ENCODE results near the gene CALN1. TPM values are rescaled to one million over a fixed set of nuclear protein-coding genes. Genes with fewer than 3 reads are reported as not detected.

CALN1 gene
- total RNA-seq, 1 donor from 2014 or later: not detected

DNA sequence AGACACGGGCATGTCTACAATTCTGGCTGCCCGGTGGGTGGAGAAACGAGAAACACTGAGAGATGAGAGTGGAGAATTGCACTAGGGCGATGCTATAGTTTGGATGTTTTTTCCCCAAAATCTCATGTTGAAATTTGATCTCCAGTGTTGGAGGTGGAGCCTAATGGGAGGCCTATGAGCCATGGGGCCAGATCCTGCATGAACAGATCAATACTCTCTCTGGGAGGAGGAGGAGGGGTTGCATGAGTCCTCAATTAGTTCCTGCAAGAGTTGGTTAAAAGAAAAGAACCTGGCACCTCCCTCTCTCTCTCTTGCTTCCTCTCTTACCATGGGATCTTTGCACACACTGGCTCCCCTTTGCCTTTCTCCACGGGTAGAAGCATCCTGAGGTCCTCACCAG lies 299.1 kb downstream of the CALN1 start:
- H3K36me3 Mint-ChIP-seq (ENCODE audit: unreplicated experiment): no peaks in the 10 kb centered on the region
- H3K27me3 Mint-ChIP-seq (ENCODE audit: unreplicated experiment): no peaks in the 10 kb centered on the region
- no peaks in the 10 kb centered on the region for H3K4me1 Mint-ChIP-seq (ENCODE audit: unreplicated experiment)
- H3K9me3 Mint-ChIP-seq (ENCODE audit: unreplicated experiment): peaks cover 38% of the 10 kb centered on the region
- no peak overlapping the region for H3K4me3 Mint-ChIP-seq (ENCODE audit: unreplicated experiment)
- peak; percentile 23 for DNase-seq (ENCODE audit: extremely low spot score, unreplicated experiment)
- TF ChIP-seq CTCF (IDR thresholded peaks at IDR 0.05): no peak
- H3K27ac Mint-ChIP-seq (ENCODE audit: unreplicated experiment): no peak overlapping the region

- no peaks in the 10 kb centered on the region for H3K27me3 Mint-ChIP-seq (ENCODE audit: unreplicated experiment)
- no peak for DNase-seq (ENCODE audit: extremely low spot score, unreplicated experiment)
- H3K4me1 Mint-ChIP-seq (ENCODE audit: unreplicated experiment): no peaks in the 10 kb centered on the region
- H3K27ac Mint-ChIP-seq (ENCODE audit: unreplicated experiment): no peak overlapping the region
- H3K36me3 Mint-ChIP-seq (ENCODE audit: unreplicated experiment): no peaks in the 10 kb centered on the region
- H3K4me3 Mint-ChIP-seq (ENCODE audit: unreplicated experiment): no peak overlapping the region
- peaks cover 42% of the 10 kb centered on the region for H3K9me3 Mint-ChIP-seq (ENCODE audit: unreplicated experiment)
- no peak for TF ChIP-seq CTCF (IDR thresholded peaks at IDR 0.05)
Observed at GRCh38 chr7:72112530-72112929, 299.6 kb downstream of the CALN1 start.

GRCh38 chr7:72111086-72111485 lies 301.1 kb downstream of the CALN1 start:
- Mint-ChIP-seq H3K36me3 (ENCODE audit: unreplicated experiment) (no peaks in the 10 kb centered on the region), H3K27me3 (ENCODE audit: unreplicated experiment) (no peaks in the 10 kb centered on the region), H3K27ac (ENCODE audit: unreplicated experiment) (no peak overlapping the region), H3K9me3 (ENCODE audit: unreplicated experiment) (peaks cover 42% of the 10 kb centered on the region), H3K4me3 (ENCODE audit: unreplicated experiment) (no peak overlapping the region), H3K4me1 (ENCODE audit: unreplicated experiment) (no peaks in the 10 kb centered on the region)
- DNase-seq (ENCODE audit: extremely low spot score, unreplicated experiment): peak; percentile 27
- TF ChIP-seq CTCF (IDR thresholded peaks at IDR 0.05): no peak

DNA sequence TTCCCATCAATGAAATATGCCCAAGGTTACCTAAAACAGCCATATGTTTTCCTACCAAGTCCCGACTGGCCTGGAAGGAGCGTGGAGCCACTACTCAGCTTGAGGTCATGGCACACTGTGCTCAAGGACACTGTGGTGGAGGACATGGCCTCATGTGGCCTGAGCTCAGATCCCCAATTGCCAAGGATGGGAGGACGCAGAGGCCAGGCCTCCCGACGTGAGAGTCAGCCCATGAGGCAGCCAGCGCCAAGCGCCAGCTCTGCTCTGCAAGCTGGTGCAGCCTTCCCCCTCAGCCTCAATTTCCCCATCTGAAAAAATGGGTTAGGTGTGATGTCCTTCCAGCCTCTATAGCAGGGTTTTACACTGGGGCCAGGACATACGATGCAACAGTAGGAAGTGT lies 302.6 kb downstream of the CALN1 start:
- Mint-ChIP-seq H3K36me3 (ENCODE audit: unreplicated experiment) (no peaks in the 10 kb centered on the region), H3K4me3 (ENCODE audit: unreplicated experiment) (no peak overlapping the region), H3K9me3 (ENCODE audit: unreplicated experiment) (peaks cover 44% of the 10 kb centered on the region), H3K27me3 (ENCODE audit: unreplicated experiment) (no peaks in the 10 kb centered on the region), H3K27ac (ENCODE audit: unreplicated experiment) (no peak overlapping the region), H3K4me1 (ENCODE audit: unreplicated experiment) (no peaks in the 10 kb centered on the region)
- no peak for TF ChIP-seq CTCF (IDR thresholded peaks at IDR 0.05)
- peak; percentile 68 for DNase-seq (ENCODE audit: extremely low spot score, unreplicated experiment)

- no peak for DNase-seq (ENCODE audit: extremely low spot score, unreplicated experiment)
- Mint-ChIP-seq H3K4me1 (ENCODE audit: unreplicated experiment) (no peaks in the 10 kb centered on the region), H3K9me3 (ENCODE audit: unreplicated experiment) (peaks cover 50% of the 10 kb centered on the region), H3K36me3 (ENCODE audit: unreplicated experiment) (no peaks in the 10 kb centered on the region), H3K4me3 (ENCODE audit: unreplicated experiment) (no peak overlapping the region), H3K27ac (ENCODE audit: unreplicated experiment) (no peak overlapping the region), H3K27me3 (ENCODE audit: unreplicated experiment) (no peaks in the 10 kb centered on the region)
- no peak for TF ChIP-seq CTCF (IDR thresholded peaks at IDR 0.05)
Observed at GRCh38 chr7:72106405-72106804, 305.7 kb downstream of the CALN1 start.

Measured in osteocyte (in vitro differentiated cells).